ENCODE data around the gene CTPS2. TPM values are rescaled to one million over a fixed set of nuclear protein-coding genes. Genes with fewer than 3 reads are reported as not detected.

CTPS2 gene
- total and polyA plus RNA-seq, 2 donors (not counting 3 experiments of a cell fraction or from before 2014, with no cell fraction given), result 7.4 to 15.7 TPM

DNA sequence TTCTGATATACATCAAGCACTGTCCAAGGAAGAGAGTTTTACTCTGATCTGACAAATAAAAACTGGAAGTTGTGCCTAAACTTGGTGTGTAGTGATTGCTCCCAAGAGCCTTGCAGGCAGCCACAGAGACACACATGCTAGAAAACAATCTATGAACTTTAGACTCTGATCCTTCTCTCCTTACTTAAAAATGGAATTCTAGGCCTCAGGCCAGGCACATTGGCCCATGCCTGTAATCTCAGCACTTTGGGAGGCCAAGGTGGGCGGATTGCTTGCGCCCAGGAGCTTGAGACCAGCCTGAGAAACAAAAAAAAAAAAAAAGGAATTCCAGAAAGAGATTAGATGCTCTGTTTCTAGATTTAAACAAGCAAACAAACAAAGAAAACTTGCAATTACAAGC lies 108.1 kb downstream of the CTPS2 start:
- Histone ChIP-seq H3K9ac (replicated peaks; ENCODE audit: extremely low read depth, insufficient read depth, low read length) (no peak overlapping the region), H3K4me3 (replicated peaks in 1 of 3; ENCODE audit: insufficient read depth in 1 of 3, low read depth in 1 of 3, low read length in 3 of 3) (no peak overlapping the region), H3K9me1 (replicated peaks; ENCODE audit: control insufficient read depth, extremely low read depth, insufficient read depth, low read length) (no peaks in the 10 kb centered on the region), H4K20me1 (replicated peaks; ENCODE audit: control insufficient read depth, extremely low read depth, insufficient read depth, low read length) (no peaks in the 10 kb centered on the region), H3K27ac (ENCODE audit: insufficient read depth, low read depth, low read length) (peak overlapping the region; percentile 17), H3K9me3 (replicated peaks; ENCODE audit: control insufficient read depth, insufficient read depth, low read length) (no peaks in the 10 kb centered on the region), H3K79me2 (ENCODE audit: control insufficient read depth, insufficient read depth, low read length) (no peaks in the 10 kb centered on the region), H2AFZ (ENCODE audit: low read depth, low read length) (no peak overlapping the region), H3K36me3 (ENCODE audit: control insufficient read depth in 2 of 2, extremely low read depth in 1 of 2, insufficient read depth in 2 of 2, low read length in 2 of 2) (no peaks in the 10 kb centered on the region), H3K4me2 (ENCODE audit: insufficient read depth, low read length) (no peak overlapping the region), H3K27me3 (ENCODE audit: control insufficient read depth in 2 of 2, insufficient read depth in 2 of 2, low read length in 2 of 2) (no peaks in the 10 kb centered on the region), H3K4me1 (ENCODE audit: control insufficient read depth, extremely low read depth, insufficient read depth, low read length) (peaks cover 17% of the 10 kb centered on the region)
- dilution Hi-C loops (cut with MboI; ENCODE audit: extremely low pct_ligation_motif_present, low sequenced_read_pairs) (no loop called here), intact Hi-C loops (cut with micrococcal nuclease) (no loop called here)
- FAIRE-seq (no peak), DNase-seq (ENCODE audit: low read depth, low spot score) (peak; percentile 1)
- ChIA-PET CTCF (no interaction called here), POLR2A (no interaction called here)
- no TSS peak for BruUV-seq (replicated peaks)
- TF ChIP-seq, protein P1, sequence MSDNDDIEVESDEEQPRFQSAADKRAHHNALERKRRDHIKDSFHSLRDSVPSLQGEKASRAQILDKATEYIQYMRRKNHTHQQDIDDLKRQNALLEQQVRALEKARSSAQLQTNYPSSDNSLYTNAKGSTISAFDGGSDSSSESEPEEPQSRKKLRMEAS (IDR thresholded peaks at IDR 0.05; ENCODE audit: insufficient read depth, insufficient read length), result no peak
- TF ChIP-seq POLR2AphosphoS5 (IDR thresholded peaks at IDR 0.05; ENCODE audit: insufficient read depth, low read depth, low read length), result no peak
- TF ChIP-seq EZH2 (IDR thresholded peaks at IDR 0.05; ENCODE audit: borderline replicate concordance, low read depth, low read length, severe bottlenecking), result no peak
- TF ChIP-seq CTCF (IDR thresholded peaks at IDR 0.05; ENCODE audit: extremely low read depth in 1 of 2, insufficient read depth in 1 of 2, low read depth in 1 of 2, low read length in 2 of 2), result no peak
- no peak for TF ChIP-seq FOS (IDR thresholded peaks at IDR 0.05; ENCODE audit: borderline replicate concordance, insufficient read depth, low read length)
- TF ChIP-seq JUN (IDR thresholded peaks at IDR 0.05; ENCODE audit: borderline replicate concordance, insufficient read depth, insufficient read length, low read depth), result no peak
- TF ChIP-seq GATA2 (IDR thresholded peaks at IDR 0.05; ENCODE audit: insufficient read depth, insufficient read length, low read depth, low read length), result no peak
- TF ChIP-seq MYC (IDR thresholded peaks at IDR 0.05; ENCODE audit: low read depth, low read length), result no peak
- TF ChIP-seq POLR2A (IDR thresholded peaks at IDR 0.05; ENCODE audit: low read depth, low read length), result no peak

Data from endothelial cell of umbilical vein (primary cell).